ENCODE data around the gene SLC6A19.

DNA sequence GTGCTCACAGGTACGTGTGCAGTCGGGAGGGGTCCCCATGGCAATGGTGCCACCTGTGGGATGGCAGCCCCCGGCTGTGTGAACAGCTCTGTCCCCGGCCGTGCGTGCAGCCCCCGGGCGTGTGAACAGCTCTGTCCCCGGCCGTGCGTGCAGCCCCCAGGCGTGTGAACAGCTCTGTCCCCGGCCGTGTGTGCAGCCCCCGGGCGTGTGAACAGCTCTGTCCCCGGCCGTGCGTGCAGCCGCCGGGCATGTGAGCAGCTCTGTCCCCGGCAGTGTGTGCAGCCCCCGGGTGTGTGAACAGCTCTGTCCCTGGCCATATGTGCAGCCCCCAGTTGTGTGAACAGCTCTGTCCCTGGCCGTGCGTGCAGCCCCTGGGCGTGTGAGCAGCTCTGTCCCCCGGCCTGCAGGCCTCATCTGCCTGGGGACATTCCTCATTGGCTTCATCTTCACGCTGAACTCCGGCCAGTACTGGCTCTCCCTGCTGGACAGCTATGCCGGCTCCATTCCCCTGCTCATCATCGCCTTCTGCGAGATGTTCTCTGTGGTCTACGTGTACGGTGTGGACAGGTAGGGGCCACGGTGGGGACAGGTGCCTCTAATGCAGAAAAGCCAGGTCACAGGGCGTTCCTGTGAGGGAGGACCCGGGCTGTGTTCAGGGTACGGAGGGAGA is 17.8 kb downstream of the SLC6A19 start:
- TF ChIP-seq, protein P1, sequence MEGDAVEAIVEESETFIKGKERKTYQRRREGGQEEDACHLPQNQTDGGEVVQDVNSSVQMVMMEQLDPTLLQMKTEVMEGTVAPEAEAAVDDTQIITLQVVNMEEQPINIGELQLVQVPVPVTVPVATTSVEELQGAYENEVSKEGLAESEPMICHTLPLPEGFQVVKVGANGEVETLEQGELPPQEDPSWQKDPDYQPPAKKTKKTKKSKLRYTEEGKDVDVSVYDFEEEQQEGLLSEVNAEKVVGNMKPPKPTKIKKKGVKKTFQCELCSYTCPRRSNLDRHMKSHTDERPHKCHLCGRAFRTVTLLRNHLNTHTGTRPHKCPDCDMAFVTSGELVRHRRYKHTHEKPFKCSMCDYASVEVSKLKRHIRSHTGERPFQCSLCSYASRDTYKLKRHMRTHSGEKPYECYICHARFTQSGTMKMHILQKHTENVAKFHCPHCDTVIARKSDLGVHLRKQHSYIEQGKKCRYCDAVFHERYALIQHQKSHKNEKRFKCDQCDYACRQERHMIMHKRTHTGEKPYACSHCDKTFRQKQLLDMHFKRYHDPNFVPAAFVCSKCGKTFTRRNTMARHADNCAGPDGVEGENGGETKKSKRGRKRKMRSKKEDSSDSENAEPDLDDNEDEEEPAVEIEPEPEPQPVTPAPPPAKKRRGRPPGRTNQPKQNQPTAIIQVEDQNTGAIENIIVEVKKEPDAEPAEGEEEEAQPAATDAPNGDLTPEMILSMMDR (IDR thresholded peaks at IDR 0.05): no peak
- no peak for TF ChIP-seq POLR2A (IDR thresholded peaks at IDR 0.05)

Data from heart left ventricle (tissue), 13 donors.